ENCODE results near the gene DLX6.

DNA sequence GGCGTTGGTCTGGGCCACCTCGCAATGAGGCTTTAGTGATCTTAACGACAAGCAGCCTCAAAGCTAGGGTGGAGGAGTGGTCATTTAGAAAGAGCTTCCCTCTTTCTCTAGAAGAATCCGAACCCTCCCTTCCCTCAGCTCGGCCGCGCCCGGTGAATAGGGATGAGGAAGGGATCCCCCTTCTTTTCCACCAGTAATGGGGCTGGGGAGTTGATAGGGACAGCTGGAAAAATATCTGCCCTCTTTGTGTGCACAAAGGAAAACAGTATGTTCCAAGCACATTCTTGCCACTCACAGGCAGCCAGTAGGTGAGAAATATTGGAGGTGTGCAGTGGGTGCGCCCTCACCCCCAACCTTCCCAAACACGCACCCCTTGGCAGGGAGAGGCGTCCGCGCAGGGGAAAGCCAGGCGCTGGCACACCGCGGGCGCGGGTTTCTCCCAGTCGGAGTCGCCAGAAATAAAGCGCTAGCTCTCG lies 12.8 kb downstream of the DLX6 start:
- TF ChIP-seq, protein P1, sequence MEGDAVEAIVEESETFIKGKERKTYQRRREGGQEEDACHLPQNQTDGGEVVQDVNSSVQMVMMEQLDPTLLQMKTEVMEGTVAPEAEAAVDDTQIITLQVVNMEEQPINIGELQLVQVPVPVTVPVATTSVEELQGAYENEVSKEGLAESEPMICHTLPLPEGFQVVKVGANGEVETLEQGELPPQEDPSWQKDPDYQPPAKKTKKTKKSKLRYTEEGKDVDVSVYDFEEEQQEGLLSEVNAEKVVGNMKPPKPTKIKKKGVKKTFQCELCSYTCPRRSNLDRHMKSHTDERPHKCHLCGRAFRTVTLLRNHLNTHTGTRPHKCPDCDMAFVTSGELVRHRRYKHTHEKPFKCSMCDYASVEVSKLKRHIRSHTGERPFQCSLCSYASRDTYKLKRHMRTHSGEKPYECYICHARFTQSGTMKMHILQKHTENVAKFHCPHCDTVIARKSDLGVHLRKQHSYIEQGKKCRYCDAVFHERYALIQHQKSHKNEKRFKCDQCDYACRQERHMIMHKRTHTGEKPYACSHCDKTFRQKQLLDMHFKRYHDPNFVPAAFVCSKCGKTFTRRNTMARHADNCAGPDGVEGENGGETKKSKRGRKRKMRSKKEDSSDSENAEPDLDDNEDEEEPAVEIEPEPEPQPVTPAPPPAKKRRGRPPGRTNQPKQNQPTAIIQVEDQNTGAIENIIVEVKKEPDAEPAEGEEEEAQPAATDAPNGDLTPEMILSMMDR (IDR thresholded peaks at IDR 0.05) = no peak
- TF ChIP-seq ZFX (IDR thresholded peaks at IDR 0.05; ENCODE audit: borderline replicate concordance) = no peak
